ENCODE measurements around the gene WWC1. TPM values are rescaled to one million over a fixed set of nuclear protein-coding genes. Genes with fewer than 3 reads are reported as not detected.

Gene WWC1
- total RNA-seq, 2 donors from 2014 or later, result 40.0 to 49.4 TPM

GRCh38 chr5:168292786-168293696 is 1.6 kb downstream of the WWC1 start:
- ATAC-seq (no peak), DNase-seq (no peak)
- Histone ChIP-seq H3K9me3 (no peaks in the 10 kb centered on the region), H3K36me3 (replicated peaks in 1 of 2; ENCODE audit: insufficient read depth in 1 of 2, low read depth in 2 of 2) (no peaks in the 10 kb centered on the region), H3K27me3 (no peaks in the 10 kb centered on the region), H3K4me1 (peaks cover 81% of the 10 kb centered on the region), H3K27ac (peak overlapping the region; percentile 73 to 87 (median 80)), H3K4me3 (peak overlapping the region; percentile 64 to 67)
- intact Hi-C loops (cut with DNase I), result no loop called here
- TF ChIP-seq POLR2A (IDR thresholded peaks at IDR 0.05), result no peak
- no peak for TF ChIP-seq CTCF (IDR thresholded peaks at IDR 0.05)
- WGBS, 2 donors, result 24 to 26% methylated on average over 18 of the region's 18 CpGs

- Histone ChIP-seq H3K4me1 (peaks cover 85% of the 10 kb centered on the region), H3K27ac (peak overlapping the region; percentile 66 to 87 (median 86)), H3K4me3 (no peak overlapping the region), H3K9me3 (no peaks in the 10 kb centered on the region), H3K36me3 (replicated peaks in 1 of 2; ENCODE audit: insufficient read depth in 1 of 2, low read depth in 2 of 2) (no peaks in the 10 kb centered on the region), H3K27me3 (no peaks in the 10 kb centered on the region)
- peak; percentile 48 for ATAC-seq
- peak; percentile 66 to 75 (median 72) for DNase-seq
- 33 to 41% methylated on average over 12 of the region's 12 CpGs for WGBS, 2 donors
- intact Hi-C loops (cut with DNase I), result no loop called here
- peak in 1 of 3 donors; percentile 36 for TF ChIP-seq POLR2A (IDR thresholded peaks at IDR 0.05)
- TF ChIP-seq CTCF (IDR thresholded peaks at IDR 0.05), result peak in 6 of 7 experiments; percentile 19 to 80 (median 76)
These were observed 4.2 kb downstream of the WWC1 start for GRCh38 chr5:168295574-168296201.

DNA sequence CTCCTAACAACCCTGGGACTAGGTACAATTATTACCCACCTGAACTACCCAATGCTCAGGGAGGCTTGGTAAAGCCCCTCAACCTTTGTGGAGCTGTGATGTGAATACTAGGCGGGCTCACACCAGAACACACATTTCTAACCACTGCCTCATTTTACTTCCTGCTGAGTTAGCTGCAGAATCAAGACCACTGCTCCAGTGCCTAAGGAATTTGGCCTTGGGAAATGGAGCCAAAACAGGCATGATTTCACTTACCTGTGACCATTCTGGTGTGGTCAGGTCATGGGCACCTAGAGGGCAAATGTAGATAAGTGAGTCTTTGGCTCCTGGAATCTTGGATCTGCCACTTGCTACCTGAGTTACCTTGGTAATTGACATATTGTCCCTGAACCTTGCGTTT is 5.2 kb downstream of the WWC1 start:
- Histone ChIP-seq H3K4me3 (no peak overlapping the region), H3K9me3 (no peaks in the 10 kb centered on the region), H3K36me3 (replicated peaks in 1 of 2; ENCODE audit: insufficient read depth in 1 of 2, low read depth in 2 of 2) (no peaks in the 10 kb centered on the region), H3K27ac (peak overlapping the region; percentile 66 to 87 (median 86)), H3K4me1 (peaks cover 89% of the 10 kb centered on the region), H3K27me3 (no peaks in the 10 kb centered on the region)
- TF ChIP-seq CTCF (IDR thresholded peaks at IDR 0.05), result no peak
- TF ChIP-seq POLR2A (IDR thresholded peaks at IDR 0.05), result no peak
- ATAC-seq (no peak), DNase-seq (no peak)
- intact Hi-C loops (cut with DNase I), result no loop called here
- WGBS, 2 donors, result 55 to 56% methylated on average over 2 of the region's 2 CpGs

- H3K27ac ChIP-seq, result peak overlapping the region in 3 of 4 donors; percentile 41 to 78 (median 71)
These were observed 7.5 kb downstream of the WWC1 start for GRCh38 chr5:168298949-168299348.

More at GRCh38 chr5:168298949-168299348, 7.5 kb downstream of the WWC1 start:
- Histone ChIP-seq H3K27me3 (no peaks in the 10 kb centered on the region), H3K4me1 (peaks cover 96% of the 10 kb centered on the region), H3K4me3 (no peak overlapping the region), H3K9me3 (no peaks in the 10 kb centered on the region), H3K36me3 (replicated peaks in 1 of 2; ENCODE audit: insufficient read depth in 1 of 2, low read depth in 2 of 2) (no peaks in the 10 kb centered on the region)
- 94 to 97% methylated on average over 7 of the region's 7 CpGs for WGBS, 2 donors
- TF ChIP-seq POLR2A (IDR thresholded peaks at IDR 0.05) (no peak), CTCF (IDR thresholded peaks at IDR 0.05) (no peak)
- DNase-seq (no peak), ATAC-seq (no peak)
- intact Hi-C loops (cut with DNase I), result no loop called here

Measured in body of pancreas (tissue), 4 donors.